Ishikawa (cell line): Measurements from ENCODE around the gene FAP.

Source experiments
- CEBPB ChIP-seq: IDR thresholded peaks from 2 replicates; pipeline ENCODE4 v1.6.1; 2012
- CREB1 ChIP-seq: IDR thresholded peaks from 2 replicates; pipeline ENCODE4 v1.6.1; 2012; ENCODE audit warnings: low read depth
- EGR1 ChIP-seq: IDR thresholded peaks from 2 replicates; pipeline ENCODE4 v1.6.1; 2012
- EP300 ChIP-seq: IDR thresholded peaks from 2 replicates; pipeline ENCODE4 v1.6.1; 2012; ENCODE audit warnings: borderline replicate concordance
- FOXM1 ChIP-seq: IDR thresholded peaks from 2 replicates; pipeline ENCODE4 v1.6.1; 2012; ENCODE audit warnings: low read depth, borderline replicate concordance
- MAX ChIP-seq: IDR thresholded peaks from 2 replicates; pipeline ENCODE4 v1.6.1; 2012
- REST ChIP-seq: IDR thresholded peaks from 2 replicates; pipeline ENCODE4 v1.6.1; 2012; ENCODE audit warnings: low read depth, mild to moderate bottlenecking
- TEAD4 ChIP-seq: IDR thresholded peaks from 2 replicates; pipeline ENCODE4 v1.6.1; 2012
- USF1 ChIP-seq: IDR thresholded peaks from 2 replicates; pipeline ENCODE4 v1.6.1; 2012
- YY1 ChIP-seq: IDR thresholded peaks from 2 replicates; pipeline ENCODE4 v1.6.1; 2012; ENCODE audit warnings: low read depth

GRCh38 chr2:162215162-162215561 is 28.1 kb downstream of the FAP start:
- TF ChIP-seq CEBPB (no peak), TEAD4 (no peak), MAX (no peak), EGR1 (no peak), REST (no peak), EP300 (no peak), FOXM1 (no peak), YY1 (no peak), USF1 (no peak), CREB1 (no peak)
